Ovary (tissue), 9 donors: ENCODE results near the gene SSC5D. TPM values are rescaled to one million over a fixed set of nuclear protein-coding genes. Genes with fewer than 3 reads are reported as not detected.
A peak's percentile ranks its signal among the peaks of the same experiment; 100 is the strongest.

Experiments used
- DNase-seq, 5 donors: peaks; one replicate each; pipeline ENCODE4 v3.0.0-alpha.2; 2019 to 2020
- H3K27ac ChIP-seq, 2 donors: fragments of 200-600 bp; one replicate each; pipeline versions ENCODE4 v1.5.1 to v1.8.0; 2019 to 2022
- H3K27me3 ChIP-seq: fragments of 200-600 bp; one replicate; pipeline ENCODE4 v1.8.0; 2022
- H3K36me3 ChIP-seq: fragments of 200-600 bp; sonication (generic); one replicate; pipeline ENCODE4 v1.5.1; 2019
- H3K4me1 ChIP-seq: one replicate; pipeline ENCODE4 v1.8.1; 2013; ENCODE audit warnings: mild to moderate bottlenecking, moderate library complexity; ENCODE audit not compliant: insufficient read depth
- H3K4me3 ChIP-seq: fragments of 200-600 bp; sonication (generic); one replicate; pipeline ENCODE4 v1.5.1; 2017
- H3K9me3 ChIP-seq, 2 donors: fragments of 200-600 bp in 1 of 2; sonication (generic) in 1 of 2; one replicate each; pipeline versions ENCODE4 v1.5.1 to v1.8.1; 2013 to 2019; ENCODE audit warnings: mild to moderate bottlenecking in 1 of 2, moderate library complexity in 1 of 2
- CTCF ChIP-seq, 3 donors: fragments of 450-650 bp in 2 of 3; fragments of 200-600 bp in 1 of 3; IDR thresholded peaks; one replicate each; pipeline versions ENCODE4 v1.5.1 to v1.8.0; 2016 to 2022; ENCODE audit warnings: antibody characterized with exemption in 3 of 3, mild to moderate bottlenecking in 1 of 3
- EP300 ChIP-seq: sonication (generic); formaldehyde crosslinking; IDR thresholded peaks from one replicate; pipeline ENCODE4 v1.6.1; 2017; ENCODE audit warnings: antibody characterized with exemption
- POLR2A ChIP-seq: fragments of 450-650 bp; IDR thresholded peaks from one replicate; pipeline ENCODE4 v1.6.1; 2017; ENCODE audit warnings: antibody characterized with exemption, mild to moderate bottlenecking, moderate library complexity
- WGBS, 3 donors: extraction: QIAGEN DNeasy Blood & Tissue Kit in 1 of 3; methylation state at CpG; one replicate each; pipeline versions ENCODE4 v1.1.5 to v1.1.7; 2013 to 2017; 5-methylcytosine and 5-hydroxymethylcytosine counted together
- intact Hi-C, 4 donors: fragments of 100-400 bp; cut with DNase I; formaldehyde crosslinking; loops; one replicate each; pipeline versions ENCODE4 v1.11.0 to v1.15.1; 2022 to 2023
- polyA plus RNA-seq, 2 donors: library from polyadenylated mRNA; stranded (reverse); fragments of 200-250 nt in 1 of 2; fragments of 350-450 nt in 1 of 2; fragmentation: Illumina TruSeq in 1 of 2; extraction: RNeasy Lipid Tissue Mini Kit (QIAGEN cat#74804) in 1 of 2; gene quantifications; one replicate each; pipeline ENCODE4 v1.2.3, GENCODE V29; 2013 to 2014
- total RNA-seq, 7 donors: library from RNA; depleted of rRNA in 2 of 7; stranded (reverse); fragments of >200 nt in 2 of 7; fragmentation: NEBNext Ultra II Directional in 3 of 7; extraction: Animal tissue kit (Norgen Biotek cat#: 25700) in 3 of 7; gene quantifications; one replicate each; pipeline versions ENCODE4 v1.1.0 to v1.2.4, GENCODE V29; 2016 to 2023
- donor health status: DM: no; HTN: no; CAD: no; lungs with moderate emphysema.
- donor health status: DM: no; HTN: no; CAD: no.
- donor health status: Bipolar disorder and iron deficiency.
- donor health status: DM: yes; HTN: yes; CAD: no.
- donor health status: DM: no; HTN: no; CAD: no.
- donor health status: DM: yes; HTN: yes; CAD: no.

SSC5D gene
- total and polyA plus RNA-seq, 9 donors, result 5.7 to 29.7 (median 12.4) TPM

GRCh38 chr19:55552620-55553019, 64.4 kb downstream of the SSC5D start:
- H3K27ac ChIP-seq, result no peak overlapping the region
- 8 to 18% (median 8%) methylated on average over 13 of the region's 13 CpGs for WGBS, 3 donors
- intact Hi-C loops, result no loop called here
- no peaks in the 10 kb centered on the region for H3K9me3 ChIP-seq
- no peaks in the 10 kb centered on the region for H3K36me3 ChIP-seq
- no peaks in the 10 kb centered on the region for H3K4me1 ChIP-seq
- TF ChIP-seq EP300, result no peak
- TF ChIP-seq POLR2A, result no peak
- no peak for TF ChIP-seq CTCF (IDR thresholded peaks at IDR 0.05)
- DNase-seq, result peak in 1 of 5 donors; percentile 56
- H3K4me3 ChIP-seq, result no peak overlapping the region
- H3K27me3 ChIP-seq, result no peaks in the 10 kb centered on the region

GRCh38 chr19:55553217-55554182, 65.3 kb downstream of the SSC5D start:
- no peak for DNase-seq
- intact Hi-C loops, result no loop called here
- WGBS, 3 donors, result 34 to 40% (median 36%) methylated on average over 13 of the region's 13 CpGs
- TF ChIP-seq EP300 (no peak), CTCF (IDR thresholded peaks at IDR 0.05) (no peak), POLR2A (no peak)
- Histone ChIP-seq H3K4me3 (no peak overlapping the region), H3K4me1 (no peaks in the 10 kb centered on the region), H3K9me3 (no peaks in the 10 kb centered on the region), H3K27ac (no peak overlapping the region), H3K36me3 (no peaks in the 10 kb centered on the region), H3K27me3 (no peaks in the 10 kb centered on the region)

GRCh38 chr19:55554302-55554701, 66.1 kb downstream of the SSC5D start:
- H3K27me3 ChIP-seq, result no peaks in the 10 kb centered on the region
- H3K27ac ChIP-seq, result no peak overlapping the region
- TF ChIP-seq POLR2A, result no peak
- no peaks in the 10 kb centered on the region for H3K4me1 ChIP-seq
- DNase-seq, result no peak
- no peaks in the 10 kb centered on the region for H3K36me3 ChIP-seq
- intact Hi-C loops, result no loop called here
- 88 to 93% (median 90%) methylated on average over 9 of the region's 9 CpGs for WGBS, 3 donors
- no peak overlapping the region for H3K4me3 ChIP-seq
- no peaks in the 10 kb centered on the region for H3K9me3 ChIP-seq

GRCh38 chr19:55554741-55555152, 66.5 kb downstream of the SSC5D start:
- H3K4me1 ChIP-seq, result no peaks in the 10 kb centered on the region
- no peak overlapping the region for H3K4me3 ChIP-seq
- no peaks in the 10 kb centered on the region for H3K9me3 ChIP-seq
- no peak overlapping the region for H3K27ac ChIP-seq
- H3K36me3 ChIP-seq, result no peaks in the 10 kb centered on the region
- intact Hi-C loops, result no loop called here
- TF ChIP-seq EP300, result no peak
- TF ChIP-seq CTCF (IDR thresholded peaks at IDR 0.05), result no peak
- no peak for TF ChIP-seq POLR2A
- H3K27me3 ChIP-seq, result no peaks in the 10 kb centered on the region
- DNase-seq, result no peak
- 75 to 81% (median 76%) methylated on average over 8 of the region's 8 CpGs for WGBS, 3 donors

GRCh38 chr19:55559684-55560083, 71.4 kb downstream of the SSC5D start:
- Histone ChIP-seq H3K9me3 (no peaks in the 10 kb centered on the region), H3K4me3 (no peak overlapping the region), H3K27ac (no peak overlapping the region), H3K36me3 (no peaks in the 10 kb centered on the region), H3K4me1 (no peaks in the 10 kb centered on the region), H3K27me3 (no peaks in the 10 kb centered on the region)
- intact Hi-C loops, result loop anchor here in 1 of 4 donors (5.0 kb wide), 1 partner anchor 1487 kb away; no protein-coding TSS in a partner anchor
- no peak for DNase-seq
- 76 to 81% (median 77%) methylated on average over 9 of the region's 9 CpGs for WGBS, 3 donors
- no peak for TF ChIP-seq POLR2A
- no peak for TF ChIP-seq EP300
- TF ChIP-seq CTCF (IDR thresholded peaks at IDR 0.05), result no peak
